ENCODE results near the gene AIRE. TPM values are rescaled to one million over a fixed set of nuclear protein-coding genes. Genes with fewer than 3 reads are reported as not detected.

Gene AIRE
- total RNA-seq, 1 experiment from 2014 or later = 0.17 TPM

- H3K4me1 Mint-ChIP-seq = peaks cover 0 to 5% of the 10 kb centered on the region in 2 experiments; a peak in 2 of 4 replicates
- WGBS (ENCODE audit: extremely low coverage, insufficient read length, low lambda C conversion rate) = no CpG with 5 or more reads among the region's 15 CpGs
- no peak overlapping the region for H3K27ac Mint-ChIP-seq
- Histone ChIP-seq H2AFZ (ENCODE audit: low read length) (no peak overlapping the region), H3K14ac (ENCODE audit: insufficient read depth, low read length) (no peak overlapping the region), H2AK5ac (ENCODE audit: insufficient read length, low read length) (no peak overlapping the region), H3K27ac (ENCODE audit: insufficient read length, low read depth, low read length) (no peak overlapping the region), H3K18ac (ENCODE audit: insufficient read length, low read depth, low read length) (no peak overlapping the region), H3K23me2 (ENCODE audit: insufficient read length, low read depth, low read length, poor library complexity, severe bottlenecking) (no peaks in the 10 kb centered on the region), H2BK15ac (ENCODE audit: low read depth, low read length) (no peak overlapping the region), H2BK12ac (ENCODE audit: insufficient read length, low read depth, low read length) (no peak overlapping the region), H3K27me3 (ENCODE audit: insufficient read depth, low read length) (no peaks in the 10 kb centered on the region), H4K20me1 (ENCODE audit: control insufficient read depth, insufficient read depth, insufficient read length) (no peaks in the 10 kb centered on the region), H3K4me2 (ENCODE audit: insufficient read depth, insufficient read length, low read length) (no peak overlapping the region), H3K4ac (ENCODE audit: low read depth, low read length) (no peak overlapping the region), H3K23ac (ENCODE audit: insufficient read length, low read depth, low read length) (no peak overlapping the region), H4K91ac (ENCODE audit: insufficient read length, low read depth, low read length) (no peak overlapping the region), H2BK120ac (ENCODE audit: low read depth, low read length, poor library complexity, severe bottlenecking) (no peak overlapping the region), H2BK20ac (ENCODE audit: low read depth, low read length, poor library complexity, severe bottlenecking) (no peak overlapping the region), H3K4me1 (ENCODE audit: insufficient read depth, low read length) (no peaks in the 10 kb centered on the region), H3K79me2 (ENCODE audit: insufficient read depth, low read length) (no peaks in the 10 kb centered on the region), H3T11ph (ENCODE audit: low read length) (no peak overlapping the region), H3K9me3 (ENCODE audit: control insufficient read depth, low read depth, low read length) (no peaks in the 10 kb centered on the region), H4K8ac (replicated peaks; ENCODE audit: insufficient read length, low read depth, low read length) (no peak overlapping the region), H4K5ac (ENCODE audit: insufficient read length, low read depth, low read length) (no peak overlapping the region), H3K9ac (ENCODE audit: extremely low read depth, insufficient read length, low read length) (no peak overlapping the region), H3K79me1 (ENCODE audit: insufficient read depth, low read depth, low read length, poor library complexity, severe bottlenecking) (no peaks in the 10 kb centered on the region), H2BK5ac (ENCODE audit: insufficient read length, low read length) (no peak overlapping the region), H3K56ac (ENCODE audit: insufficient read length, low read depth, low read length) (no peak overlapping the region)
- TF ChIP-seq, protein P1, sequence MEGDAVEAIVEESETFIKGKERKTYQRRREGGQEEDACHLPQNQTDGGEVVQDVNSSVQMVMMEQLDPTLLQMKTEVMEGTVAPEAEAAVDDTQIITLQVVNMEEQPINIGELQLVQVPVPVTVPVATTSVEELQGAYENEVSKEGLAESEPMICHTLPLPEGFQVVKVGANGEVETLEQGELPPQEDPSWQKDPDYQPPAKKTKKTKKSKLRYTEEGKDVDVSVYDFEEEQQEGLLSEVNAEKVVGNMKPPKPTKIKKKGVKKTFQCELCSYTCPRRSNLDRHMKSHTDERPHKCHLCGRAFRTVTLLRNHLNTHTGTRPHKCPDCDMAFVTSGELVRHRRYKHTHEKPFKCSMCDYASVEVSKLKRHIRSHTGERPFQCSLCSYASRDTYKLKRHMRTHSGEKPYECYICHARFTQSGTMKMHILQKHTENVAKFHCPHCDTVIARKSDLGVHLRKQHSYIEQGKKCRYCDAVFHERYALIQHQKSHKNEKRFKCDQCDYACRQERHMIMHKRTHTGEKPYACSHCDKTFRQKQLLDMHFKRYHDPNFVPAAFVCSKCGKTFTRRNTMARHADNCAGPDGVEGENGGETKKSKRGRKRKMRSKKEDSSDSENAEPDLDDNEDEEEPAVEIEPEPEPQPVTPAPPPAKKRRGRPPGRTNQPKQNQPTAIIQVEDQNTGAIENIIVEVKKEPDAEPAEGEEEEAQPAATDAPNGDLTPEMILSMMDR (conservative IDR thresholded peaks at IDR 0.05) = no peak
- no peaks in the 10 kb centered on the region for H3K36me3 Mint-ChIP-seq (ENCODE audit: insufficient read depth in 1 of 3, low read depth in 3 of 3)
- no peak for DNase-seq
- peaks cover 6% of the 10 kb centered on the region for H3K27me3 Mint-ChIP-seq (ENCODE audit: low read depth)
- H3K4me3 Mint-ChIP-seq = no peak overlapping the region
- no peaks in the 10 kb centered on the region for H3K9me3 Mint-ChIP-seq
These were observed 7.1 kb downstream of the AIRE start for GRCh38 chr21:44292812-44293195.
